HG02973 (cell line): ENCODE results near the gene TBC1D17.

ENCODE experiments used
- ATAC-seq: cut with Tn5 transposase; IDR thresholded peaks from one replicate; pipeline ENCODE4 v1.9.1; 2021; ENCODE audit warnings: moderate library complexity; ENCODE audit not compliant: unreplicated experiment

TBC1D17 gene

GRCh38 chr19:49847731-49848696, 29.5 kb upstream of the TBC1D17 start:
- ATAC-seq: no peak

DNA sequence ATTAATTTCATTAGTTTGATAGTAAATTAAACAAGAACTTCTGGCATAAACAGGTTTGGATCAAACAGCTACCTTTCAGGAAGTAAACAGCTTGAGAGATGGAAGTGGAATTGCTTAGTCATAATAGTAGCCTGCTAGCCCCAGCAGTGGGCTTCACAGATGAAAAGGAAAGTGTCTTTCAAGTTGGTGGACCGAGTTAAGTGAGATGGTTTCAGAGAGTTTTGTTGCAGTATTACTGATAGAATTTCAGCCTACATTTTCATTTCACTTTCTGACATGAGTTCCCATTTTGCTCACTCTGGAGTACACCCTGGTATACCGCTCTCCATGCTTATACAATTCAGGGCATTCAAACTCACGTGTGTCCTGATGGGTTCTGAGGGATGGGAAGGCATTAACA, 28.6 kb upstream of the TBC1D17 start:
- no peak for ATAC-seq

DNA sequence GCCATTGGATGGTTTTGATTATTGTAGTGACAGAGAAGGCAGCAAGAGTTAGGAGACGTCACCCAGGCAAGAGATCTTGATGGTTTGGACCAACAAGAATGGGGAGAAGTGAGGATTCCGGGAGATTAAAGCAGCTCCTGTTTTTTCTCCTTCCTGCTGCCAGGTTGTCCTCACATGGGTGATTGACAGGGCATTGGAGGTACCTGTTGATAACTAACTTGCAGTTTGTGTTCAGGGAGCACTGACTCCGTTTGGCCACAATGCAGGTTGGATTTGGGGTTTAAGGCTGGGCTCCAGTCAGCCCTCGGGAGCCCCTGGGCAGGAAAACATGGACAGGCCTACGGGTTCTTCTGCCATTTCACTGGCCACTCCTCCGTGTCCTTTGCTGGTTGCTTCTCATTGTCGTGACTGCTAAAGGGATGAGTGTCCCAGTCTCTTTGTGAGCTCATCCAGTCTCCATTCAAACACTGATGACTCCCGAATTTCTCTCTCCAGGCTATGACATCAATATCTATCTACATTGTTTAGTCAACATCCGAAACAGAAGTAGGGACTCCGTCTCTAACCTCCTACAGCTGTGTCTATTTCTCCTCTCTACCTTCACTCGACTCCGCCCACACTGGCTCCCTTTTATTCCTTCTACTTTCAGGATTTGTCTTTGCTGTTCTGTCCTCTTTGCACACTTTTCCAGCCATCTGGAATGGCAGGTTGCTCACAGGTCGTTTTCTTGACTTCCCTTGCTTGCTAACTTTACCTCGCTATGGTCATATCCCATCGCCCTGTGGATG, 27.9 kb upstream of the TBC1D17 start:
- no peak for ATAC-seq

DNA sequence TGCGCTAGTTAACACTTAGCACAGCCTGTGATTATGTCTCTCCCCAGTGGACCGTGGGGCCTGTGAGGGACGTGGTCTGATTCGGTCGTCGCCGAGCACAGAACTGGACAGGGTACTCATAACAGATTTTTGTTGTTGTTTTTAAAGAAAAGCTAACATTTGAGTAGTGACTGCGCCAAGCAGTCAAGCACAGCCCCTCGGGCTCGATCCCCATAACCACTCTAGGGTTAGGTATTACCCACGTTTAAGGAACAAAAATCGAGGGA, 27.3 kb upstream of the TBC1D17 start:
- no peak for ATAC-seq

DNA sequence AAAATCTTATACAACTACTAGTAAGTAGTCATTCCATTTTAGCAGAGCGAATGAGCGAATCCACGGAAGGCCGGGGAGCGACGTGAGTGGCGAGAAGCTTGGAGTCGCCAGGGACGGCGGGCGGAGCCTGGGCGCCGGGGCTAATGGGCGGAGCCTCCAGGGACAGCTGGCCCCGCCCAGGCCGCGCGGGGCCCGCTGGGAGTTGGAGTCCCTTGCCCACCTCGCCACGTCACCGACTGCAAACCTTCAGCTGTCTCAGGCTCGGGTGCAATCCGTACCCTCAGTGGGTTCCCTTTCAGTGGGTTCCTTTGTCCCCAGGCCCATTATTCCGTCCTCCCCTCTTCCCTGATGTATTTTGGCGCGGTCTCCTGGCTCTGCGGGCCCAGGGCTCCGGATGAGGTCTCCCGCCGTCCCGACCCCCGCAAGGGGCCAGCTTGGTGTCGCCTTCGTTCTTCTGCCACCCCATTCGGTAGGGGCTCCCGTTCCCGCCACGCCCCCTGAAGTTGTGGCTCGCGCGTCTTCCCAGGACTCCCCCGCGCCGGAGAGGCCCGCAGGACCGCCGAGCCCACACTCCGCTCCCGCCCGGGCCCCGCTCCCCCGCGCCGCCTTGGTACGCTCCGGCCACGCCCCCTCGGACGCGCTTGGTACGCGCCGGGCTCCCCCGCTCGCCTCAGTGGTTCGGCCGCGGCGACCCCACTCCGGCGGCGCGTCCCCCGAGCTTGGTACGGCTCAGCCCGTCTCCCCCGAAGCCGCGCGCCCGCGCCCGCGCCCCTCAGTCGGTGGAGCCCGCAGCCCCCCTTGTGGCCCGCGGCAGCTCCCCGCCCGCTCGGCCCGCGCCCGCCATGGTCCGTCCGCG, 26.8 kb upstream of the TBC1D17 start, which contains the start of gene PTOV1:
Gene PTOV1 (plus strand): TSS at position 673 of the 856 bp plus-strand sequence.
- peak; percentile 63 for ATAC-seq

- ATAC-seq: peak; percentile 13
Measured at GRCh38 chr19:49851456-49852259, 25.8 kb upstream of the TBC1D17 start.

- no peak for ATAC-seq
Measured at GRCh38 chr19:49852631-49853126, 24.8 kb upstream of the TBC1D17 start.

- ATAC-seq: no peak
Measured at GRCh38 chr19:49853852-49854377, 23.6 kb upstream of the TBC1D17 start.

- no peak for ATAC-seq
Measured at GRCh38 chr19:49854378-49855263, 22.9 kb upstream of the TBC1D17 start.

DNA sequence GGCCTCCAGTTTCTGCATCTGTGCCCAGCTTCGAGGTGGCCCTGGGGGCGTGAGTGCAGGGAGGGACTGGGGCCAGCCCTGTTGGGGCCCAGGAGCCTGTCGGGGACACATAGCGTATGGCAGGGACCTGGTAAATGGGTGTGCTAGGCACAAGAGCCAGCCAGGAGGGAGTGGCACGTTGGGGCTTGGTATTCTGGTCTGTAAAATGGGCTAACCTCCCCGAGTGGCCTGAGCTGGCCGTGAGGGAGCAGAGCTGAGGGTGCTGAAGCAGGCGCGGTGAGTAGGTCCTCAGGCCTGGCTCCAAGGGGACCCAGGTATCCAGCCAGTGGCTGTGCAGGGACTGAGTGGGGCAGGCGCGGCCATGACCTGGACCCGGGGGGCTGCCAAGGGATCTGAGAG, 22.2 kb upstream of the TBC1D17 start:
- ATAC-seq: no peak

DNA sequence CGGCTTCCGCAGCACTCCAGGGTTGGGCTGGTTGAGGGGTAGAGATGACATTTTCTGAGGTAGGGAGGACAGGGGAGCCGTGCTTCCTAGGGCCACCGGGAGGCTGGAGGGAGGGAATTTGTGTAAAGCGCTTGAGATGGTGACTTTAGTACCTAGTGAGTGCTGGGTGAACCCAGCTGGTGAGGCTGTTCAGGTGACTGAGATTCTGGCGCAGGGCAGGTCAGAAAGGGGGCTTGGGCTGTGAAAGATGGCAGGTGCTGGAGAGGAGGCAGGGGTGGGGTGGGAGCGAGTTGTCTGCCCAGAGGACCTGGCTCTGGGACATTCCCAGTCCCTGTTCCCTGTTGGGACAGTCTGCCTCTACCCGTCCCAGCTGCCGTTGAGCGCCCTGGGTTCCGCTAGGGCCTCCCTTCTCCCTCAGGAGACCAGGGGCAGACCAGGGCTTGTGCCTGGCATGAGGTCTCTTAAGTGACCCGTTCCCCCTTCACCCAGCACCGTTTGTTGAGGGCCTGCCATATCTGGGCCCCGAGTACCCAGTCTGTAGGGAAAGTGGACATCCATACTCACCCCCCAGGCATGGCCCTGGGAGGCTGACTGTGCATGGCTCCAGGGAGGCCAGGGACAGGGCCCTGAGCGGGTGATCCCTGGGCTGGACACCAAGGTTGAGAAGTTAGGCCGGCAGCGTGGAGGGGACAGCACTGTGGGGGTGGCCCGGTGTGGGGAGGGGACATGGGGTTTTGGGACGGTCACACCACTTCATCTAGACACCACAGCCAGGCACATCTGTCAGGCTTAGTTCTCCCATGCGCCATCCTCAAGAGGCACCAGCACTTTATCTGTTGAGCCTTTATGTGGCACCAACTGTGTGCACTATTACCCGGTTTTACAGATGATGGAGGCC, 21.6 kb upstream of the TBC1D17 start:
- no peak for ATAC-seq

DNA sequence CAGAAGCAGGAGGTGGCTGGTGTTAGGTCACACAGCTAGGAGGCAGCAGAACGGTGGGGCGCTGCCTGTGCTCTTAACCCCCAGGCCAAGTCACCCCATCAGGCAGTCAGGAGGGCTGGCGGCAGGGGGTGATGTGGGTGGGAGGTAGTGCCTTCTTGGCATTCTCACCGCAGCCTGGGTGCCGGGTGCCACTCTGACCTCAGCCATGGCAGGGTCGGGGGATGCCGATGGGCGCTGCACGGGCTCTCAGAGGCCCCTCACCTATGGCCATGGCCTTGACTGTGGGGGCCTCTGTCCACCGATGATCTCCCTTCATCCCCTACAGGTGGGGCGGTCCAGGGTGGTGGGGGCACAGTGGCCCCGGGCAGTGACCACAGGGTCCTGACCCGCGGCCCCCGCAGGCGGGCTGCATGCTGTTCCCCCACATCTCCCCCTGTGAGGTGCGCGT, 20.9 kb upstream of the TBC1D17 start:
- ATAC-seq: no peak

DNA sequence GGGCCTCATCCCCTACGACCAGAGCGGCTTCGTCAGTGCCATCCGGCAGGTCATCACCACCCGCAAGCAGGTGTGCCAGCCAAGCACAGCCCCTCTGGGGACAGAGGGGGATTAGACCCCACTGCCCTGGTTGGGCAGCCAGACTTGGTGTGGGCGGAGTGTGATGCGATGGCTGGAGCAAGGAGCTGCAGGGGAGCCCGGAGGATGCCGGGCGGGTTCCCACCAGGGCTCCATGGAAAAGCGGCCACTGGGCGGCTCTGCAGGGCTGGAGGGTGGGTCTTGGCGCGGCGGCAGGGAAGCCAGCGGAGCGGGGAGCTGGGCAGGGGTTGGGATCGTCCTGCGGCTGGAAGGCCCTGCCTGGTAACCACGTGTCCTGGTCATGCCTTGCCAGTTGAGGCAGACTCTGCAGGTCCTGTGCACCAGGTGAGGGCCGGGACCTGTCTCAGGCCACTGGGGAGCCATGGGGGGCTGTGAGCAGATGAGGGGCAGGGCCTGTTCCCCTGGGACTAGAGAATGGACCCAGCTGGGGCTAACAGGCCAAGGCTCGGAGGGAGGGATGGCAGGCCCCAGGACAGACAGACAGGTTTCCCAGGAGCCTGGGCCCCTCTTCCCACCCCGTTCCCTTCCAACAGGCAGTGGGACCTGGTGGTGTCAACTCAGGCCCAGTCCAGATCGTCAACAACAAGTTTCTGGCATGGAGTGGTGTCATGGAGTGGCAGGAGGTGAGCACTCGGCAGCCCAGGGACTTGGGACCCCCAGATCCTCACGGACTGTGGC, 20.3 kb upstream of the TBC1D17 start:
- ATAC-seq: no peak

GRCh38 chr19:49857838-49858087, 19.7 kb upstream of the TBC1D17 start:
- ATAC-seq: no peak

DNA sequence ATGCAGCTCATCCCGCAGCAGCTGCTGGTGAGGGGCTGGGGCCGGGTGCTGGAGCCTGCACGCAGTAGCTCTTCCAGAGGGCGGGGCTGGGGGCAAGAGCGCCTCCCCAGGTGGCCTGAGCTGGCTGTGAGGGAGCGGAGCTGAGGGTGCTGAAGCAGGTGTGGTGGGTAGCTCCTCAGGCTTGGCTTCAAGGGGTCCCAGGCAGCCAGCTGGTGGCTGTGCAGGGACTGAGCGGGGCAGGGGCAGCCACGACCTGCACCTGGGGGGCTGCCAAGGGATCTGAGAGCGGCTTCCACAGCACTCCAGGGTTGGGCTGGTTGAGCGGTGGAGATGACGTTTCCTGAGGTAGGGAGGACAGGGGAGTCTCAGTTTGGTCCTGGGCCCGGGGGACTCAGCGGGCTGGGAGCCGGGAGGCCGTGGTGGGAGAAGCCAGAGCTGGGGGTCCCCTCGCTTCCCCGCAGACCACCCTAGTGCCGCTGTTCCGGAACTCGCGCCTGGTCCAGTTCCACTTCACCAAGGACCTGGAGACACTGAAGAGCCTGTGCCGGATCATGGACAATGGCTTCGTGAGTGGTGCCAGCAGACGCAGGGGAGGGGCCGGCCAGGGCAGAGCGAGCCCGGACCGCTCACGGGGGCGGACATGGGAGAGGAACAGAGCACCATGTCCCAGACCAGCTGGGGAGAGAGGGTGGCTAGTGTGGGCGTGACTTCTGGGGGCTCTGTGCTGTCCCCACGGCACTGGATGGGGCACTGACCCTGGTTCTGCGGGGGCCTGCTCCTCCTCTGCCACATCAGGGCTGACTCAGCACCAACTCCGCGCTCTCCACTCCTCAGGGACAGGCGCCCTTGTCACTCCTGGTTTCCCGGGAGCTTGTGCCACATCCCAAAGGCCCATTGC, 19.2 kb upstream of the TBC1D17 start:
- ATAC-seq: no peak

DNA sequence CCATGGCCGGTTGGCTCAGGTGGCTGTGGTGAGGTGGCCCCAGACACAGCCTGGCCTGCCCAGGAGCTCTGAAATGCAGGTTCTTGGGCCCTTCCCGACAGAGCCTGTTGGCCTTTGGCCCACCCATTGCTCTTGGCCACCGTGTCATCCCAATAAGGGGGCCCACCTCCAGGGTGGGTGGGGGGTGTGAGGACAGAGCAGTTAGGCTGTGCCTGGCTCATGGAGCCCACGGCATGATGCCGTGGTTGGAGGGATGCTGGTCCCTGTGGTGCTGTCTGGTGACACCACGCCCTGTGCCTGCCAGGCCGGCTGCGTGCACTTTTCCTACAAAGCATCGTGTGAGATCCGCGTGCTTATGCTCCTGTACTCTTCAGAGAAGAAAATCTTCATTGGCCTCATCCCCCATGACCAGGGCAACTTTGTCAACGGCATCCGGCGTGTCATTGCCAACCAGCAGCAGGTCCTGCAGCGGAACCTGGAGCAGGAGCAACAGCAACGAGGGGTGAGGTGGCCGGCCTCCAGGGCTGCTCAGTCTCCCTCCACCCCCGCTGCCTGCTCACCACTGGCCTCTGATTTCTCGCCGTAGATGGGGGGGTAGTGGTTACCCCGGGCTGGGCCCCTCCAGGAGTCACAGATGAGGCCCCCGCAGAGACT, 17.7 kb upstream of the TBC1D17 start:
- ATAC-seq: no peak
